OCI-LY3 (cell line): Measurements from ENCODE around the gene ELOB.

Source experiments
- H2AFZ ChIP-seq: fragments of 200-600, 300-600 bp; shearing (Covaris generic); 2 replicates; pipeline ENCODE4 v1.6.0; 2014; ENCODE audit warnings: antibody characterized with exemption, low read depth, low read length
- H3K27ac ChIP-seq: fragments of 200-600, 300-600 bp; sonication (generic); 2 replicates; pipeline ENCODE4 v1.5.1; 2014; ENCODE audit warnings: mild to moderate bottlenecking, low read length, moderate library complexity, mixed read lengths
- H3K27me3 ChIP-seq: fragments of 200-600, 300-600 bp; sonication (generic); 2 replicates; pipeline ENCODE4 v1.6.1; 2014; ENCODE audit warnings: low read depth, low read length, mixed read lengths
- H3K36me3 ChIP-seq: fragments of 200-600, 300-600 bp; sonication (generic); replicated peaks from 2 replicates; pipeline ENCODE3; 2014; ENCODE audit warnings: low read depth, low read length, mixed read lengths
- H3K4me1 ChIP-seq: fragments of 300-600, 200-600 bp; sonication (generic); 2 replicates; pipeline ENCODE4 v1.6.1; 2014; ENCODE audit warnings: low read length, mixed read lengths
- H3K4me2 ChIP-seq: fragments of 200-600, 300-600 bp; sonication (generic); 2 replicates; pipeline ENCODE4 v1.6.1; 2014; ENCODE audit warnings: low read length, mixed read lengths
- H3K4me3 ChIP-seq: fragments of 300-600, 200-600 bp; sonication (generic); 2 replicates; pipeline ENCODE4 v1.5.1; 2014; ENCODE audit warnings: antibody characterized with exemption, mild to moderate bottlenecking, low read length, moderate library complexity
- H3K79me2 ChIP-seq: fragments of 300-600, 200-600 bp; shearing (Covaris generic); 2 replicates; pipeline ENCODE4 v1.6.1; 2014; ENCODE audit warnings: mild to moderate bottlenecking, low read length, mixed read lengths
- H3K9ac ChIP-seq: fragments of 300-600, 200-600 bp; shearing (Covaris generic); 2 replicates; pipeline ENCODE4 v1.6.0; 2014; ENCODE audit warnings: mild to moderate bottlenecking, low read length, moderate library complexity
- H3K9me3 ChIP-seq: fragments of 200-600, 300-600 bp; shearing (Covaris generic); 2 replicates; pipeline ENCODE4 v1.6.1; 2014; ENCODE audit warnings: low read length, mixed read lengths; ENCODE audit not compliant: insufficient read depth
- H4K20me1 ChIP-seq: fragments of 200-600, 300-600 bp; sonication (generic); 2 replicates; pipeline ENCODE4 v1.6.1; 2016; ENCODE audit warnings: low read length, mixed read lengths; ENCODE audit not compliant: insufficient read depth
- CTCF ChIP-seq: fragments of 200-600, 300-600 bp; sonication (generic); IDR thresholded peaks from 2 replicates; pipeline ENCODE4 v1.5.1; 2014; ENCODE audit warnings: antibody characterized with exemption, low read length, low read depth
- EZH2phosphoT487 ChIP-seq: fragments of 200-600 bp; shearing (Covaris generic); IDR thresholded peaks from 2 replicates; pipeline ENCODE4 v1.6.1; 2018; ENCODE audit warnings: antibody characterized with exemption, mixed run types, low read depth

ELOB gene

GRCh38 chr16:2787961-2788360, 10.9 kb upstream of the ELOB start:
- Histone ChIP-seq H4K20me1 (no peaks in the 10 kb centered on the region), H3K36me3 (no peaks in the 10 kb centered on the region), H3K27me3 (0 out of 2 replicates have a peak, but pooled peaks cover 5% of the 10 kb centered on the region), H3K4me3 (no peak overlapping the region), H3K27ac (no peak overlapping the region), H3K9ac (no peak overlapping the region), H2AFZ (no peak overlapping the region), H3K9me3 (no peaks in the 10 kb centered on the region), H3K4me2 (no peak overlapping the region), H3K79me2 (no peaks in the 10 kb centered on the region), H3K4me1 (no peaks in the 10 kb centered on the region)
- TF ChIP-seq EZH2phosphoT487: no peak
- TF ChIP-seq CTCF: no peak

GRCh38 chr16:2787406-2787805, 10.3 kb upstream of the ELOB start, which contains the start of gene PRSS33:
Gene PRSS33, minus strand, starts transcription at chr16:2787560. Its CDS starts 1,013 bp downstream, at chr16:2786547.
- H3K79me2 ChIP-seq: no peaks in the 10 kb centered on the region
- no peak within 1 kb of the TSS for H3K4me3 ChIP-seq
- H3K4me2 ChIP-seq: no peak within 1 kb of the TSS
- H3K4me1 ChIP-seq: no peaks in the 10 kb centered on the region
- H2AFZ ChIP-seq: no peak within 1 kb of the TSS
- no peaks in the 10 kb centered on the region for H4K20me1 ChIP-seq
- no peak within 1 kb of the TSS for H3K9ac ChIP-seq
- TF ChIP-seq CTCF (no peak), EZH2phosphoT487 (no peak)
- H3K27me3 ChIP-seq: 0 out of 2 replicates have a peak, but pooled peaks cover 5% of the 10 kb centered on the region
- H3K9me3 ChIP-seq: no peaks in the 10 kb centered on the region
- H3K27ac ChIP-seq: no peak within 1 kb of the TSS
- H3K36me3 ChIP-seq: no peaks in the 10 kb centered on the region

DNA sequence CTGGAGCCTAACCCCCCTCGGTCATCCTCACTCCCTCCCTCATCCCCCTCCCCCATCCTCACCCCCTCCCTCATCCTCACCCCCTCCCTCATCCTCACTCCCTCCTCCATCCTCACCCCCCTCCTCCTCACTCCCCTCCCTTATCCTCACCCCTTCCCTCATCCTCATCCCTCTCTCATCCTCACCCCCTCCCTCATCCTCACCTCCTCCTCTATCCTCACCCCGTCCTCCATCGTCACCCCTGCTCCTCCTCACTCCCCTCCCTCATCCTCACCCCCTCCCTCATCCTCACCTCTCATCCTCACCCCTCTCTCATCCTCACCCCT, 9.7 kb upstream of the ELOB start:
- Histone ChIP-seq H3K36me3 (no peaks in the 10 kb centered on the region), H3K4me1 (no peaks in the 10 kb centered on the region), H3K79me2 (no peaks in the 10 kb centered on the region), H4K20me1 (no peaks in the 10 kb centered on the region), H3K27ac (no peak overlapping the region), H3K27me3 (0 out of 2 replicates have a peak, but pooled peaks cover 5% of the 10 kb centered on the region), H3K4me3 (no peak overlapping the region), H3K4me2 (no peak overlapping the region), H3K9me3 (no peaks in the 10 kb centered on the region), H2AFZ (no peak overlapping the region), H3K9ac (no peak overlapping the region)
- no peak for TF ChIP-seq EZH2phosphoT487
- TF ChIP-seq CTCF: no peak

GRCh38 chr16:2786061-2786825, 9.2 kb upstream of the ELOB start:
- H3K36me3 ChIP-seq: no peaks in the 10 kb centered on the region
- H4K20me1 ChIP-seq: no peaks in the 10 kb centered on the region
- no peak overlapping the region for H3K4me2 ChIP-seq
- no peaks in the 10 kb centered on the region for H3K4me1 ChIP-seq
- no peaks in the 10 kb centered on the region for H3K79me2 ChIP-seq
- no peak overlapping the region for H3K27ac ChIP-seq
- H3K9me3 ChIP-seq: no peaks in the 10 kb centered on the region
- H3K9ac ChIP-seq: no peak overlapping the region
- no peak for TF ChIP-seq CTCF
- TF ChIP-seq EZH2phosphoT487: no peak
- H3K27me3 ChIP-seq: 0 out of 2 replicates have a peak, but pooled peaks cover 5% of the 10 kb centered on the region
- H2AFZ ChIP-seq: no peak overlapping the region
- H3K4me3 ChIP-seq: no peak overlapping the region
